HG02884 (cell line): ENCODE results near the gene NIP7.
"Not testable (repeated sequence)": the region's sequence is repeated elsewhere in the genome, so short reads cannot be mapped to it uniquely, and the experiment has no call there.

Source experiments
- ATAC-seq: cut with Tn5 transposase; IDR thresholded peaks from one replicate; pipeline ENCODE4 v1.9.1; 2021; ENCODE audit warnings: mild to moderate bottlenecking, moderate library complexity; ENCODE audit not compliant: unreplicated experiment

The NIP7 gene

GRCh38 chr16:69338557-69339288 is 849 bp upstream of the NIP7 start:
- no peak for ATAC-seq

DNA sequence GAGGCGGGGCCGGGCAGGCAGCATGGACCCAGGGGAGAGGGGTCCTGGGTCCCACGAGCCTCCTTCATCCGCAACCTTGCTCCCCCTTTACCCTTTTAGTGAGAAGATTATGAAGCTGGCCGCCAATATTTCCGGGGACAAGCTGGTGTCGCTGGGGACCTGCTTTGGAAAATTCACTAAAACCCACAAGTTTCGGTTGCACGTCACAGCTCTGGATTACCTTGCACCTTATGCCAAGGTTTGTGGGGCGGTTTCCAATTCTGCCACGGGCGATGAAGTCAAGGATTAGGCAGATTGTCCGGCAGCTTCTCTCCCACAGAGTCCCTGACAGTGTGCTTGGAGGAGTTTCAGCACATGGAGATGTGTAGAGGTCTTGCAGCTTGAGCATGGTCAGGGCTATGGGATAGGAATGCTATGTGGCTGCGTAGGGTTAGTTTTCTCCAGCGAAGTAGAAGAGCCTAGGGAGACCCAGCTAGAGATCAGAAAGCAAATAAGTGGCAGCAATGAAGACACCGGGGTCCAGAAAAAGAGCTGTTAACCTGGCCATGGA is 598 bp downstream of the NIP7 start:
- ATAC-seq, result no peak

GRCh38 chr16:69344171-69344570 is 4.6 kb downstream of the NIP7 start:
- no peak for ATAC-seq

DNA sequence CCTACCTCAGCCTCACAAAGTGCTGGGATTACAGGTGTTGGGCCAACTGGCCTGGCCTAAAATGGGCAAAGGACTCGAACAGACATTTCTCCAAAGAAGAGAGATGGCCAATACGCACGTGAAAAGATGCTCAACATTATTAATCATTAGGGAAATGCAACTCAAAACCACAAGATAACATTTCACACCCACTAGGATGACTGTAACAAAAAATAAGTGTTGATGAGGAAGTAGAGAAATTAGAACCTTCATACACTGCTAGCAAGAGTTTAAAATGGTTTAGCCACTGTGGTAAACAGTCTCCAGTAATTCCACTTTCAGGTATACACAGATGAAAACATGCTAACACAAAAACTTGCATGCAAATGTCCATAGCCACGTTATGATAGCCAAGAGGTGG is 6.4 kb downstream of the NIP7 start:
- ATAC-seq, result no peak

DNA sequence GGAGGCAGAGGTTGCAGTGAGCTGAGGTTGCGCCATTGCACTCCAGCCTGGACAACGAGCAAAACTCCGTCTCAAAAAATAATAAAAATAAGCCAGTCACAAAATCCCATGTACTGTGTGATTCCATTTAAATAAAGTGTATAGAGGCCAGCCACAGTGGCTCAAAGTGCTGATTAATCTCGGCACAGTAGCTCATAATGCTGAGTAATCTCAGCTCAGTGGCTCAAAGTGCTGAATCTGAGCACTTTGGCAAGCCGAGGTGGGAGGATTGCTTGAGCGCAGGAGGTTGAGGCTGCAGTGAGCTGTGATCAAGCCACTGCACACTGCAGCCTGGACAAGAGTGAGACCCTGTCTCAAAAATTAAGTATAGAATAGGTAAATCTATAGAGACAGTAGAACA is 7.1 kb downstream of the NIP7 start:
- no peak for ATAC-seq

DNA sequence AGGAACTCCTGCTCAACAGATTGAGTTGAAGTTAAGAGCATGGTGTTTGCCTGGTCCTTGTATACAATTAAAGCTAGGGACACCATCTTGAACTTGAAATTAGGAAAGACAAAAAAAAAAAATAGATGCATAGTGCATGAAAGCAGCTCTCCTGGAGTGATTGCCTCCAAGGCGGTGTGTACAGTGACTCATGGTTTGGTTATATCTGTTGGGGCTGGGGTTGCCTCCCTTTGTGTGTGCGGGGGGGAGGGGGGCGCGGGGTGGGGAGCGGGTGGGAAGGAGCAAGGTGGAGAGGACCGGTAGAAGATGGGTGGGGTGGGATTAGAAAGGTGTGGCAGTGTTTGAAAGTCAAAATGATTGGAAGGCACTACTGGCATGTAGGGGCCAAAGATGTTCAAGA is 8.7 kb downstream of the NIP7 start:
- ATAC-seq, result no peak

- no peak for ATAC-seq
Measured at GRCh38 chr16:69349536-69349935, 10.0 kb downstream of the NIP7 start.

DNA sequence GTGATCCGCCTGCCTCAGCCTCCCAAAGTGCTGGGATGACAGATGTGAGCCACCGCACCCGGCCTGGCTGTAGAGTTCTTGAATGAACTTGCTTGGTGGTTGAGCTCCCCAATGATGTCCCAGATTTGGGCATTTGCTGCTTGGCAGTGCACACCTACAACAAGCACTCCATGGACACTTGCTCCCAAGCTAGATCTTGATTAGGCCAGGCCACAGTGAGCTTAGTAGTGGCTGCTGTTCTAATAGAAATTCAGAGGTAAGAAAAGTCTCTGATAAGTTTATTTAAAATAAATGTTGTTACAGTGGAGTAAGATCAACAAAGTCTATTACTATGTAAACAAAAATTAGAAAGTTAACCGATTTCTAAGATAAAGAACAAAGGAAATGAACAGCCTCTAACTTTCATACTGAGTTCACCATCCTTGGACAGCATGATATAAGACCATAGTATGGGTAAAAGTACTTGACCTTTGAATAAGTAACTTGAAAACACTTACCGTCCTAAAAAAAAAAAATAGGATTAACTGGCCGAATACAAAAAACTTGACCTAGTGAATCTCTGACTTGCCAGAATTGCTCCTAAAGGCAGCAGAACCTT is 11.1 kb downstream of the NIP7 start:
- ATAC-seq, result no peak

GRCh38 chr16:69351309-69352027 is 11.9 kb downstream of the NIP7 start, which contains the start of gene TMED6:
Gene TMED6 (minus strand): TSS chr16:69351786. CDS start chr16:69351753, 33 bp downstream.
- ATAC-seq, result no peak

DNA sequence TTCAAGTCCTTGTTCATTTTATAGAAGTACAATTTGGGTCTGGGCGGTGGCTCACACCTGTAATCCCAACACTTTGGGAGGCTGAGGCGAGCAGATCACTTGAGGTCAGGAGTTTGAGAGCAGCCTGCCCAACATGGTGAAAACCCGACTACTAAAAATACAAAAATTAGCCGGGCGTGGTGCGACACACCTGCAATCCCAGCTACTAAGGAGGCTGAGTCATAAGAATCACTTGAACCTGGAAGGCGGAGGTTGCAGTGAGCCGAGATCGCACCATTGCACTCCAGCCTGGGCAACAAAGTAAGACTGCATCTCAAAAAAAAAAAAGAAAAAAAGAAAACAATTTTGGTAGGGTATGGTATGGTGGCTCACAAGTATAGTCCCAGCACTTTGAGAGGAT is 20.5 kb downstream of the NIP7 start:
- not testable (repeated sequence) for ATAC-seq

DNA sequence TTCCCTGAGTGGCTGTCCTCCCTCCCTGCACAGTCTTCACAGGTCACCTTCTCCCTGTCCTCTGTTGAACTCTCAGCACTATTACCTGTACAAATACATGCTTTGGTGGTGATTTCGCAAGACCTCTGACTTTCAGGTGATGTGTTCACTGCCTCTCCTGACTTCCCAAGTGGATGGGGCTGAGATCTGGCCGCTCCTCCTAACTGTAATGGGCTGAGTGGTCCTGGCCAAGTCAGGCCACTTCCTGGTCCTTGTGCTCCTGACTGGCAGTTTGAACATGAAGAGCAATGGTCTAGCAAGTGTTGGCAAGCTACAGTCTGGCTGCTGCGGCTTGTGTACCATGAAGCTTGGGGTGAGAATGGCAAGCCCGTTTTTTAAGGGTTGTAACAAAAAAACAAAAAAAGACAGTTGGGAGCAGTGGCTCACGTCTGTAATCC is 23.7 kb downstream of the NIP7 start:
- ATAC-seq, result no peak

GRCh38 chr16:69364088-69364487 is 24.5 kb downstream of the NIP7 start:
- no peak for ATAC-seq

- ATAC-seq, result no peak
Measured at GRCh38 chr16:69365901-69366300, 26.3 kb downstream of the NIP7 start.

DNA sequence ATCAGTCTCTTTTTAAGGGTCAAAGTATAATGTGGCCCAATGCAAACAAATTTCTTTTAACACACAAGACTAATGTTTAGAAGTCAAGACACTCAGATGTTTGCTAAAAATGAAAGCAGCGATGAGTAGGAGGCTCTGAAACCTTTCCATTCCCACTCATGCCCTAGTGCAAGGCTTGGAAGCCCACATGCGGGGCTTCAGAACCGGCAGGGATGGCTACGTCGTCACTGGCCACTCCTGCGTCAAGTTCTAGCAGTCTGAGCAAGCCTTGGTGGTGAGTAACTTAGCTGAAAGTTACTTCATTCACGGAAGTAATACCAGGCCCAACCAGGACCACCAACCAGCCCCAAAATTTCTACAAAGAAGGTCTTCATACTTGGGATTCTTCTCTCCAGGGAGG is 26.9 kb downstream of the NIP7 start:
- ATAC-seq, result no peak

DNA sequence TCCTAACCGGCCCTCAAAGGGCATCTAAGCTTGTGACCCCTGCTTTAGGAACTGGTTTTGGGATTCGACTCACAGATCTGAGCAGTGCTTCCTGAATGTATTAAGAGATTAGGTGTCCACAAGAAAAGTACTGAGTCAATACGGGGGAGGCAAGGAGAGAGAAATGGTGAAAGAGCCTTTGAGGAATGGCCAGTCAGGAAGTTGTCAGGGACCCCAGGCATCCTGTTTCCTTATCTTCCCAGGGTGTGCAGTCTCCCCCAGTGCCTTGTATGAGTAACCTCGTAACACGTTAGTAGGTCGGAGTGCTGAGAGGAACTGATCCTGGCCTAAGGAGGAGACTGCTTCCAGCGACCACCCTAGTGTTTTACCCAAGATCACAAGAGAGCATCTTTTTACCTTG is 28.4 kb downstream of the NIP7 start:
- ATAC-seq, result no peak

GRCh38 chr16:69368866-69369265 is 29.3 kb downstream of the NIP7 start:
- no peak for ATAC-seq

GRCh38 chr16:69371564-69371963 is 32.0 kb downstream of the NIP7 start:
- no peak for ATAC-seq

DNA sequence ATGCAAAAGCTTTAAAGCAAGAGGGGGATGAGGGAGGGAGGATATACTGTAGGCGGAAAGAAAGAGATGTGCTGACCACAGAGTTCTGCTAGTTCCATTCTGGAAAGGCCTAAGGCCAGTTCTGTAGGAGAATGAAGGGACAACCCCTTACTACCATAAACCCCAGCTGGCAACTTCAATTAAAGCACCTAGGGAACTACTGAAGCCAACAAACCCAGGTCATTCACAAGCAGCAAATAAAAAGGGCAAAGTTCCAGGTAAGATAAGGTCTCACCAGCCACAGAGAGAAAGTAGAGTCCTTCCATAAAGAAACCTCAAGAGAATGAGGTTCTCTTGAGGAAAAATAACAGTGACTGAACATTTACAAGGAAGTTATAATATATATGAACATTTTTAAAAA is 33.4 kb downstream of the NIP7 start:
- no peak for ATAC-seq

GRCh38 chr16:69376393-69377059 is 37.0 kb downstream of the NIP7 start:
- ATAC-seq, result no peak

- no peak for ATAC-seq
Measured at GRCh38 chr16:69378036-69378435, 38.5 kb downstream of the NIP7 start.

DNA sequence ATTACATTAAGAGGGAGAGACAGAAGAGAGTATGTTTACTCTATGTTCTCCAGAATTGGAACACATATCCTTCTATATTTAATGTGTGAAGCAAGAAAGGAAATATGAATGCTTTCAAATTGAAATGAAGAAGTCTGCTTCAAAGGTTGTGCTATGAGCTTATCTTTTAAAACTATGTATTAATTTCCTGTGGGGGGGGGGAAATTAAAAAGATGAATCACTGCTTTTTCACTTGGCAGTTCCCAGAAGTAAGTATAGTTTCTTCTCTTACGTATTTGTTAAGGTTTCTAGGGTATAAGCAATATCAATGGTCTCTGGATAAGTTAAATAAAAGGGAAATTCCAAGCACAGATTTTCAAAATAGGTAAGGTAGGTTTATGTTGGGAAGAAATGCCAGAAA is 39.2 kb downstream of the NIP7 start:
- no peak for ATAC-seq
